GM12892 (cell line): ENCODE data around the gene TENT4A.

Experiments used
- POLR2A ChIP-seq: IDR thresholded peaks from 2 replicates; pipeline ENCODE4 v1.6.1; 2011; ENCODE audit warnings: low read depth, low read length, control low read depth
- POLR2AphosphoS5 ChIP-seq: IDR thresholded peaks from 2 replicates; pipeline ENCODE4 v1.6.1; 2011; ENCODE audit warnings: low read depth, low read length, control low read depth
- TAF1 ChIP-seq: IDR thresholded peaks from 2 replicates; pipeline ENCODE4 v1.6.1; 2011; ENCODE audit warnings: low read depth, mild to moderate bottlenecking, control low read depth, low read length, borderline replicate concordance

- TF ChIP-seq POLR2AphosphoS5 (no peak), POLR2A (no peak), TAF1 (no peak)
Observed at GRCh38 chr5:6788956-6789649, 75.9 kb downstream of the TENT4A start.
